Measurements from ENCODE around the gene TLR9.

Gene TLR9

GRCh38 chr3:52236424-52236886, 11.0 kb upstream of the TLR9 start:
- peaks cover 5% of the 10 kb centered on the region for H3K36me3 ChIP-seq (ENCODE audit: control insufficient read depth, insufficient read depth, low read length)
- H3K4me1 ChIP-seq (ENCODE audit: control insufficient read depth, insufficient read depth, low read length) = peaks cover 33% of the 10 kb centered on the region
- H3K9me3 ChIP-seq (ENCODE audit: control insufficient read depth, low read length) = no peaks in the 10 kb centered on the region
- H3K9ac ChIP-seq (ENCODE audit: low read length) = no peak overlapping the region
- H3K27me3 ChIP-seq (ENCODE audit: control insufficient read depth, insufficient read depth, low read length) = no peaks in the 10 kb centered on the region
- no peak overlapping the region for H3K4me3 ChIP-seq (ENCODE audit: low read length)

GRCh38 chr3:52234516-52235447, 9.3 kb upstream of the TLR9 start:
- H3K4me3 ChIP-seq (ENCODE audit: low read length) = no peak overlapping the region
- H3K9me3 ChIP-seq (ENCODE audit: control insufficient read depth, low read length) = no peaks in the 10 kb centered on the region
- no peaks in the 10 kb centered on the region for H3K27me3 ChIP-seq (ENCODE audit: control insufficient read depth, insufficient read depth, low read length)
- H3K36me3 ChIP-seq (ENCODE audit: control insufficient read depth, insufficient read depth, low read length) = peaks cover 14% of the 10 kb centered on the region
- H3K4me1 ChIP-seq (ENCODE audit: control insufficient read depth, insufficient read depth, low read length) = peaks cover 24% of the 10 kb centered on the region
- H3K9ac ChIP-seq (ENCODE audit: low read length) = no peak overlapping the region

- H3K4me3 ChIP-seq (ENCODE audit: low read length) = no peak overlapping the region
- H3K36me3 ChIP-seq (ENCODE audit: control insufficient read depth, insufficient read depth, low read length) = peaks cover 21% of the 10 kb centered on the region
- H3K4me1 ChIP-seq (ENCODE audit: control insufficient read depth, insufficient read depth, low read length) = peaks cover 24% of the 10 kb centered on the region
- H3K9me3 ChIP-seq (ENCODE audit: control insufficient read depth, low read length) = no peaks in the 10 kb centered on the region
- H3K27me3 ChIP-seq (ENCODE audit: control insufficient read depth, insufficient read depth, low read length) = no peaks in the 10 kb centered on the region
- no peak overlapping the region for H3K9ac ChIP-seq (ENCODE audit: low read length)
These were observed 8.5 kb upstream of the TLR9 start for GRCh38 chr3:52233968-52234367.

GRCh38 chr3:52233108-52233591, 7.7 kb upstream of the TLR9 start:
- Histone ChIP-seq H3K4me1 (ENCODE audit: control insufficient read depth, insufficient read depth, low read length) (peaks cover 20% of the 10 kb centered on the region), H3K27me3 (ENCODE audit: control insufficient read depth, insufficient read depth, low read length) (no peaks in the 10 kb centered on the region), H3K4me3 (ENCODE audit: low read length) (no peak overlapping the region), H3K9ac (ENCODE audit: low read length) (no peak overlapping the region), H3K36me3 (ENCODE audit: control insufficient read depth, insufficient read depth, low read length) (peaks cover 23% of the 10 kb centered on the region), H3K9me3 (ENCODE audit: control insufficient read depth, low read length) (no peaks in the 10 kb centered on the region)

GRCh38 chr3:52232279-52233107, 7.0 kb upstream of the TLR9 start:
- H3K27me3 ChIP-seq (ENCODE audit: control insufficient read depth, insufficient read depth, low read length) = no peaks in the 10 kb centered on the region
- no peaks in the 10 kb centered on the region for H3K9me3 ChIP-seq (ENCODE audit: control insufficient read depth, low read length)
- H3K4me1 ChIP-seq (ENCODE audit: control insufficient read depth, insufficient read depth, low read length) = peaks cover 14% of the 10 kb centered on the region
- no peak overlapping the region for H3K9ac ChIP-seq (ENCODE audit: low read length)
- peaks cover 23% of the 10 kb centered on the region for H3K36me3 ChIP-seq (ENCODE audit: control insufficient read depth, insufficient read depth, low read length)
- H3K4me3 ChIP-seq (ENCODE audit: low read length) = no peak overlapping the region

- peaks cover 23% of the 10 kb centered on the region for H3K36me3 ChIP-seq (ENCODE audit: control insufficient read depth, insufficient read depth, low read length)
- no peak overlapping the region for H3K4me3 ChIP-seq (ENCODE audit: low read length)
- H3K27me3 ChIP-seq (ENCODE audit: control insufficient read depth, insufficient read depth, low read length) = no peaks in the 10 kb centered on the region
- H3K9me3 ChIP-seq (ENCODE audit: control insufficient read depth, low read length) = no peaks in the 10 kb centered on the region
- H3K9ac ChIP-seq (ENCODE audit: low read length) = no peak overlapping the region
- H3K4me1 ChIP-seq (ENCODE audit: control insufficient read depth, insufficient read depth, low read length) = peaks cover 6% of the 10 kb centered on the region
These were observed 6.2 kb upstream of the TLR9 start for GRCh38 chr3:52231502-52232278.

GRCh38 chr3:52230889-52231499, 5.5 kb upstream of the TLR9 start:
- Histone ChIP-seq H3K4me1 (ENCODE audit: control insufficient read depth, insufficient read depth, low read length) (no peaks in the 10 kb centered on the region), H3K36me3 (ENCODE audit: control insufficient read depth, insufficient read depth, low read length) (peaks cover 23% of the 10 kb centered on the region), H3K27me3 (ENCODE audit: control insufficient read depth, insufficient read depth, low read length) (no peaks in the 10 kb centered on the region), H3K4me3 (ENCODE audit: low read length) (no peak overlapping the region), H3K9ac (ENCODE audit: low read length) (no peak overlapping the region), H3K9me3 (ENCODE audit: control insufficient read depth, low read length) (no peaks in the 10 kb centered on the region)

- Histone ChIP-seq H3K27me3 (ENCODE audit: control insufficient read depth, insufficient read depth, low read length) (no peaks in the 10 kb centered on the region), H3K4me3 (ENCODE audit: low read length) (no peak overlapping the region), H3K9me3 (ENCODE audit: control insufficient read depth, low read length) (no peaks in the 10 kb centered on the region), H3K36me3 (ENCODE audit: control insufficient read depth, insufficient read depth, low read length) (peaks cover 23% of the 10 kb centered on the region), H3K9ac (ENCODE audit: low read length) (no peak overlapping the region), H3K4me1 (ENCODE audit: control insufficient read depth, insufficient read depth, low read length) (no peaks in the 10 kb centered on the region)
These were observed 5.0 kb upstream of the TLR9 start for GRCh38 chr3:52230461-52230860.

GRCh38 chr3:52229656-52230055, 4.2 kb upstream of the TLR9 start:
- Histone ChIP-seq H3K27me3 (ENCODE audit: control insufficient read depth, insufficient read depth, low read length) (no peaks in the 10 kb centered on the region), H3K36me3 (ENCODE audit: control insufficient read depth, insufficient read depth, low read length) (peaks cover 23% of the 10 kb centered on the region), H3K4me3 (ENCODE audit: low read length) (no peak overlapping the region), H3K4me1 (ENCODE audit: control insufficient read depth, insufficient read depth, low read length) (no peaks in the 10 kb centered on the region), H3K9me3 (ENCODE audit: control insufficient read depth, low read length) (no peaks in the 10 kb centered on the region), H3K9ac (ENCODE audit: low read length) (no peak overlapping the region)

- Histone ChIP-seq H3K27me3 (ENCODE audit: control insufficient read depth, insufficient read depth, low read length) (no peaks in the 10 kb centered on the region), H3K36me3 (ENCODE audit: control insufficient read depth, insufficient read depth, low read length) (peaks cover 17% of the 10 kb centered on the region), H3K9ac (ENCODE audit: low read length) (no peak overlapping the region), H3K4me1 (ENCODE audit: control insufficient read depth, insufficient read depth, low read length) (no peaks in the 10 kb centered on the region), H3K4me3 (ENCODE audit: low read length) (no peak overlapping the region), H3K9me3 (ENCODE audit: control insufficient read depth, low read length) (no peaks in the 10 kb centered on the region)
These were observed 3.4 kb upstream of the TLR9 start for GRCh38 chr3:52228751-52229291.

GRCh38 chr3:52228266-52228665, 2.8 kb upstream of the TLR9 start:
- H3K36me3 ChIP-seq (ENCODE audit: control insufficient read depth, insufficient read depth, low read length) = peaks cover 17% of the 10 kb centered on the region
- no peak overlapping the region for H3K4me3 ChIP-seq (ENCODE audit: low read length)
- no peak overlapping the region for H3K9ac ChIP-seq (ENCODE audit: low read length)
- H3K27me3 ChIP-seq (ENCODE audit: control insufficient read depth, insufficient read depth, low read length) = no peaks in the 10 kb centered on the region
- H3K4me1 ChIP-seq (ENCODE audit: control insufficient read depth, insufficient read depth, low read length) = no peaks in the 10 kb centered on the region
- no peaks in the 10 kb centered on the region for H3K9me3 ChIP-seq (ENCODE audit: control insufficient read depth, low read length)

Measured in mucosa of stomach (tissue), 1 donor.